NK-92 treated with Interleukin-12 subunit alpha and Interleukin-12 subunit beta, amount 100 ng/mL, for 24 hours (cell line): ENCODE results near the gene C2orf42.
A peak's percentile ranks its signal among the peaks of the same experiment; 100 is the strongest.
"Not testable (repeated sequence)": the region's sequence is repeated elsewhere in the genome, so short reads cannot be mapped to it uniquely, and the experiment has no call there.

Source experiments
- DNase-seq: peaks from one replicate; lab custom pipeline; 2025; lab: John Stamatoyannopoulos, UW

C2orf42 gene

DNA sequence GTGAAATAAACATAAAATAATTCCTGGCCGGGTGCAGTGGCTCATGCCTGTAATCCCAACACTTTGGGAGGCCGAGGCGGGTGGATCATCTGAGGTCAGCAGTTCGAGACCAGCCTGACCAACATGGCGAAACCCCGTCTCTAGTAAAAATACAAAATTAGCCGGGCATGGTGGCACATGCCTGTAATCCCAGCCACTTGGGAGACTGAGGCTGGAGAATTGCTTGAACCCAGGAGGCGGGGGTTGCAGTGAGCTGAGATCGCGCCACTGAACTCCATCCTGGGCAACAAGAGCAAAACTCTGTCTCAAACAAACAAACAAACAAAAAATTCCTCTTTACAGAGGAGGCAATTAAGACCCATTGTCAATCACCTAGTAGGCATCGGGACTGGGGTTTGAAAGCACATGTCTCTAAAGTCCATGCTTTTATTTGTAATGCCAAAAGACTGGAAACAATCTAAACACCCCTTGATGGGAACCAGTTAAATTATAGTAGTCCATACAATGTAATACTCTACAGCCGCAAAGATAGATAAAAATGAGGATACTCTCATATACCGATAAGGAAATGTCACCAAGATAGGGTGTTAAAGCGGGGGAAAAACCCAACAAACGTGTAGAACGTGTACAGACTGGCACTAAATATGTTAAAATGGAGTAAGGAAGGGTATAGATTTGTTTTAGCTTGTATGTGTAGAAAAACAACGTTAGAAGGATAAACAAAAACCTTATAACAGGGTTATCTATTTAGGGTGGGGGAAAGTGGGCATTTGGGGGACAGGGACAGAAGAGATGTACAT is 59.3 kb downstream of the C2orf42 start:
- not testable (repeated sequence) for DNase-seq

GRCh38 chr2:70128005-70128404 is 62.8 kb downstream of the C2orf42 start:
- no peak for DNase-seq

DNA sequence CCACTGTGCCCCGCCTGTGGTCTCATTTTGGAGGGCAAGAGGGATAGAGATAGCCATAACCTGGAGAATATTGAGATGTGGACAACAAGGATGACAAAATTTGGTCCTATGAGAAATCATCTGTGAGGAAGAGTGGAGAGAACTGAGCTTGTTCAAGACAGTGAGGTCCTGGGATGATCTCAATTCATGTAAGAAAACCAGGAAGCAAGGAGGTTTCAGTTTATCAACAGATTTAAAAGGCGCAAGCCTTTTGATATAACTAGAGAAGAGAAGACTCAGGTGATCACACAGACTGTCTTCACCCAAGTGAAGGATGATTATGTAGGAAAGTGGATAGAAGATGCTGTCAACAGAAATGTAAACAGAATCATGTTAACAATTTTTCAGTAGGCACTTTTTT is 64.4 kb downstream of the C2orf42 start:
- DNase-seq = no peak

- DNase-seq = no peak
Measured at GRCh38 chr2:70125498-70125898, 65.3 kb downstream of the C2orf42 start.

- peak; percentile 50 for DNase-seq
Measured at GRCh38 chr2:70124983-70125480, 65.8 kb downstream of the C2orf42 start.

DNA sequence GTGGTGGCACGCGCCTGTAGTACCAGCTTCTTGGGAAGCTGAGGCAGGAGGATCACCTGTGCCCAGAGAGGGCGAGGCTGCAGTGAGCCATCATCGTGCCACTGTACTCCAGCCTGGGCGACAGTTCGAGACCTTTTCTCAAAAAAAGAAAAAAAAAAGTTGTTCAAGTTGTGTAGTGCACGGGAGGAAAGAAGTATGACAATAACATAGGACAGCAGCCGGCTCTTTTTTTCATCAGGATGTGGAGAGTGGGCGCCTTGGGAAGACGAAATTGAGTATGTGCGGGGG is 67.0 kb downstream of the C2orf42 start:
- DNase-seq = no peak

DNA sequence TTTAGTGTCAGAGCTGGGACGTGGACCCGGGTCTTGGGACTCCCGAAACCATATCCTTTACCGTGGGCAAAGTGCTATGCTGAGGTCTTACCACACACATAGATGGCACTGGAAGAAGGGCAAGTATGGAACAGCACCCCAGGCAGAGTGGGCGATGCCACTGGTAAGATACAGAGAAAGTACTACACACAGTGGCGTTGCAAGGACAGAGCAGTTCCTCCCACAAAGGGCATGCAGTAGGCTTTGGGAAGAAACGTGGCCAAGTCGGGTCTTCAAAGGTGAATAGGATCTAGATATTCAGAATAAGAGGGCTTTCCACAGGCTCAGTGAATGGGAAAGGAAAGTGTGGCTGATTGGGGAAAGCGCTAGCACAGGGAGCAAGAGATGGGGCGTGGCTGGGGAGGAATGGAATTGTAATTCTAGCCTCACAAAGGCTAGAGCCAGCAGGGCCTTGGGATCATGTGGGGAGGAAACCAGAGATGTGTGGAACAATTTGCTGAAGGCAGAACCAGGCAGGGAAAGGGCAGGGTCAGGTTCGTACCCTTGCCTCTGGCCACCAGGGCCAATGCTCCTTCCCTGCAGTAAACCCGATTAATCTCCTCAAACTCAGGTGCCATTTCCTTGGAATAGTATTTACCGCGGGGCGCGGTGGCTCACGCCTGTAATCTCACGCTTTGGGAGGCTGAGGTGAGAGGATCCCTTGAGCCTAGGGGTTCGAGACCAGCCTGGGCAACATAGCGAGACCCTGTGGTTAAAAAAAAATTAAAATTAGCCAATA is 67.6 kb downstream of the C2orf42 start:
- no peak for DNase-seq

DNA sequence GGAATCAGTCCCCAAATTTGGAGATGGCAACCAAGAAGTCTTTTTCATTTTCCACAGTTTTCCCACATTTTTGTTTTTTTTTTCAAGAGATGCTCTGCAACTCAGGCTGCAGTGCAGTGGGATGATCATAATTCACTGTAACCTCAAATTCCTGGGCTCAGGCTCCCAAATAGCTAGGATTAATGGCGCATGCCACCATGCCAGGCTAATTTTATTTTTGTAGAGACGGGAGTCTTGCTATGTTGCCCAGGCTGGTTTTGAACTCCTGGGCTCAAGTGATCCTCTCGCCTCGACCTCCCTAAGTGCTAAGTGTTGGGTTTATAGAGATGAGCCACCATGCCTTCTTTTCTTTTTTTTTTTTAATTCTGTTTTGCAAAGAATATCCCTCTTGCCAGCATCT is 68.3 kb downstream of the C2orf42 start:
- no peak for DNase-seq

DNA sequence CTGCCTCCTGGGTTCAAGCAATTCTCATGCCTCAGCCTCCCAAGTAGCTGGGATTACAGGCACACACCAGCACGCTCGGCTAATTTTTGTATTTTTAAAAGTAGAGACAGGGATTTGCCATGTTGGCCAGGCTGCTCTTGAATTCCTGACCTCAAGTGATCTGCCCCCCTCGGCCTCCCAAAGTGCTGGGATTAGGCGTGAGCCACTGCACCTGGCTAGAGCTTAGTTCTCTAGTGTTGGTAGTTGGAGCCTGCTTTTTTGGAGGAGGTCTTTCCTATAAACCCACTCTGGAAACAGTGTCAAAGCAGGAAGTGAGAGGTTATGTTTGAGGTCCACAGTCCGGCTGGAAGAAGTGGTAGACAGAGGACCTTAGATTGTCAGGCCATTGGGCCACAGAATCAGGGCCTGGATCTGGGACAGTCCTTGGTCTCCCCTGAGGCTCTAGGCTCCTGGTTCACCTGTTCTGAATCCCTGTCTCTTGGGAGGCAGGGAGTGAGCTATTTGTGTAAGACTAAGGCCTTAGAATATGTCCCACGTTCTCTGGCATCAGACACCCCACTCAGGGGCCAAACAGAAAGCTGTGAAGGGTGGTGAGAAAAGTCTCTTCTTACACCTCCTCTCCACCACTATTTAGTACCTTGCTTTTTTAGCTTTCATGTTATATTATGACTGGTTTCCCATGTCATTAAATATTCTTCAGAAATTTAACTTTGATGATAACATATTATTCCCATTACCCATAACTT is 69.0 kb downstream of the C2orf42 start:
- DNase-seq = no peak

GRCh38 chr2:70118798-70119454 is 71.9 kb downstream of the C2orf42 start:
- no peak for DNase-seq

DNA sequence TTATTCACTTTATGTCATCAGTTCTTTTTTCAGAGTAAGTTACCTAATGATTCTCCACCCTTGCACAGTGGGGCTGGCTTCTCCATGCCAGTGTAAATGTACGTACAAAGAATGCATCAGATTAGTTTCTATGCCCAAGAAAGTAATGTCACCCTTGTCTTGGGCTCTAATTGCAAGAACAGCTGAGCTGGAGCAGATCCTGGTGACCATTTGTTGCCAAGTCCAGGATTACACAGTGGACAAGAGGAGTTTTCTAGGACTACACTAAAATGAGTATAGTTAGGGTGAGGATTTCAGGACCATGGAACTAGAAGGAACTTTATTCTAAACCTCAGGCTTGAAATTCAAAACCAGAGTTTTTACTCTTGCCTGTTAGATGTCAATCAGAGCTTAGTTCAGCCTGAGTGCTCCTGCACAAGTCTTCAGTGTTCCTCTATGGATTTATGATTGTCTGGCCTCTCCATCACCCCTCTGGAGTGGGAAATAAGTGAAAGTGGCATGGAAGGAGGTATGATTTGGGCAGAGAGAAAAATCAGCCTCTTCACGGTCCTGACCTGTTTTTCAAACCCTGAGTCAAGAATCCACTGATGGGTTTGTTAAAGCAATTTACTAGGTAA is 73.8 kb downstream of the C2orf42 start:
- no peak for DNase-seq

GRCh38 chr2:70115646-70116442 is 75.0 kb downstream of the C2orf42 start:
- DNase-seq = no peak

- DNase-seq = no peak
Measured at GRCh38 chr2:70113359-70114070, 77.3 kb downstream of the C2orf42 start.

DNA sequence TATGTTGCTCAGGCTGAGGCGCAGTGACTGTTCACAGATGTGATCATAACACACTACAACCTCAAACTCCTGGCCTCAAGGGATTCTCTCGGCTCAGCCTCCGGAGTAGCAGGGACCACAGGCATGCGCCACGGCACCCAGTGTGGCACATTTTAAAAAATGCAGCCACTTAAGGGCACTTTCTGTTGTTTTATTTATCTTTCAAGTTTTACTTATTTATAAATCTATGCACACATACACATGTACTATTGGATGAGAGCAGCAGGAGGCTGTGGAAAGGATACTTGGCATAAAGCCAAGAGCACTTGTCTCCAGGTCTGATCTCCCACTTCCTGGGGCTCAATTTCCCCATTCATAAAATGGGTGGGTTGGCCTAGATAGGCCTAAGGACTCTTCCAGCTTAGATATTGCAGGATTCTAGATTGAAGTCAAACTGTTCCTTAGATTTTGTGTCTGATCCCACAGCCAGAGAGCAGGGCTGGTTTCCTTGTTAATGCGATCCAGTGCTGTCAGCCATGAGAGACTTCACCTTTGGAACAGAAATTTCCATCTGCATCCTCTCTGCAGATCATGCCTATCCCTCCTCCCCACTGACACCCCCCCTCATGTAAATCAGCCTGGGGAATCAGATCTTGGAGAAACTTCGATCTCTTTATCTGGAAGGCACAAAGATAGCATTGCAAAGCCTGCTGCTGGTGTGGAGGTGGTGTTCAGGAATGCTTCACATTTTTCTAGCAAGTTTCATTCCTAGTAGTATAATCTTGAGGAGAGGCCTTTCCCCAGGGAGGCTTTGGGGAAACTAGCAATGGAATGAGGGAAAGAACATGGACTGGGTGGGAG is 78.8 kb downstream of the C2orf42 start:
- no peak for DNase-seq

DNA sequence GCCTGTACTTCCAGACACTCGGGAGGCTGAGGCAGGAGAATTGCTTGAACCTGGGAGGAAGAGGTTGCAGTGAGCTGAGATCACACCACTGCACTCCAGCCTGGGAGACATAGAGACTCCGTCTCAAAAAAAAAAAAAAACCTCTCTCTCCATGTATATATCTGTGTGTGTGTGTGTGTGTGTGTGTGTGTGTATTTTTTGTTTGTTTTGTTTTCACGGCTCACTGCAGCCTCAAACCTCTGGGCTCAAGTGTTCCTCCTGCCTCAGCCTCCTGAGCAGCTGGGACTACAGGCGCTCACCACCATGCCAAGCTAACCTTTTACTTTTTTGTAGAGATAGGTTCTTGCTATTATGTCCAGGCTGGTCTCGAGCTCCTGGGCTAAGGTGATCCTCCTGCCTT is 80.4 kb downstream of the C2orf42 start:
- DNase-seq = not testable (repeated sequence)

DNA sequence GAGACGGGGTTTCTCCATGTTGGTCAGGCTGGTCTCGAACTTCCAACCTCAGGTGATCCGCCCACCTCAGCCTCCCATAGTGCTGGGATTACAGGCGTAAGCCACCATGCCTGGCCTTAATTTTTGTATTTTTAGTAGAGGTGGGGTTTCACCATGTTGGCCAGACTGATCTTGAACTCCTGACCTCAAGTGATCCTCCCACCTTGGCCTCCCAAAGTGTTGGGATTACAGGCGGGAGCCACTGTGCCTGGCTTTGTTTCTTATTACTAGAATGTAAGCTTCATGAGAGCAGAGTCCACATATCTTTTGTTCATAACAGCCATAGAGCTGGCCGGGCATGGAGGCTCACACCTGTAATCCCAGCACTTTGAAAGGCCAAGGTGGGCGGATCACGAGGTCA is 84.7 kb downstream of the C2orf42 start:
- not testable (repeated sequence) for DNase-seq

GRCh38 chr2:70104231-70105111 is 86.3 kb downstream of the C2orf42 start:
- peak; percentile 22 for DNase-seq

- DNase-seq = no peak
Measured at GRCh38 chr2:70103531-70104061, 87.2 kb downstream of the C2orf42 start.
